Activated naive CD4-positive, alpha-beta T cell treated with anti-CD3 and anti-CD28 coated beads, Interleukin-2, amount 50 U/mL, for 72 hours (primary cell): Measurements from ENCODE around the gene THAP7. TPM values are rescaled to one million over a fixed set of nuclear protein-coding genes. Genes with fewer than 3 reads are reported as not detected.

Source experiments
- ATAC-seq, 2 donors: fragments of 150-1000 bp; cut with Tn5 transposase; 2 replicates each; pipeline ENCODE4 v1.10.0; 2021; ENCODE audit warnings: mild to moderate bottlenecking in 2 of 2, moderate library complexity in 2 of 2
- DNase-seq, 2 donors: peaks; one replicate each; pipeline ENCODE4 v3.0.0; 2021 to 2022; ENCODE audit warnings: low spot score in 2 of 2
- H3K27ac Mint-ChIP-seq, 2 donors: one replicate each; pipeline ENCODE4 v1.8.0; 2022; ENCODE audit warnings: mild to moderate bottlenecking in 2 of 2, mixed read lengths in 2 of 2
- H3K36me3 Mint-ChIP-seq, 2 donors: one replicate each; pipeline ENCODE4 v1.8.0; 2022; ENCODE audit warnings: mixed read lengths in 2 of 2
- H3K9me3 Mint-ChIP-seq, 2 donors: one replicate each; pipeline ENCODE4 v1.8.0; 2022; ENCODE audit warnings: mixed read lengths in 2 of 2
- total RNA-seq, 2 donors: library from RNA; stranded (reverse); gene quantifications; one replicate each; pipeline ENCODE4 v1.2.3, GENCODE V29; 2022

Gene THAP7
- total RNA-seq, 2 donors from 2014 or later, result 21.9 to 23.9 TPM

DNA sequence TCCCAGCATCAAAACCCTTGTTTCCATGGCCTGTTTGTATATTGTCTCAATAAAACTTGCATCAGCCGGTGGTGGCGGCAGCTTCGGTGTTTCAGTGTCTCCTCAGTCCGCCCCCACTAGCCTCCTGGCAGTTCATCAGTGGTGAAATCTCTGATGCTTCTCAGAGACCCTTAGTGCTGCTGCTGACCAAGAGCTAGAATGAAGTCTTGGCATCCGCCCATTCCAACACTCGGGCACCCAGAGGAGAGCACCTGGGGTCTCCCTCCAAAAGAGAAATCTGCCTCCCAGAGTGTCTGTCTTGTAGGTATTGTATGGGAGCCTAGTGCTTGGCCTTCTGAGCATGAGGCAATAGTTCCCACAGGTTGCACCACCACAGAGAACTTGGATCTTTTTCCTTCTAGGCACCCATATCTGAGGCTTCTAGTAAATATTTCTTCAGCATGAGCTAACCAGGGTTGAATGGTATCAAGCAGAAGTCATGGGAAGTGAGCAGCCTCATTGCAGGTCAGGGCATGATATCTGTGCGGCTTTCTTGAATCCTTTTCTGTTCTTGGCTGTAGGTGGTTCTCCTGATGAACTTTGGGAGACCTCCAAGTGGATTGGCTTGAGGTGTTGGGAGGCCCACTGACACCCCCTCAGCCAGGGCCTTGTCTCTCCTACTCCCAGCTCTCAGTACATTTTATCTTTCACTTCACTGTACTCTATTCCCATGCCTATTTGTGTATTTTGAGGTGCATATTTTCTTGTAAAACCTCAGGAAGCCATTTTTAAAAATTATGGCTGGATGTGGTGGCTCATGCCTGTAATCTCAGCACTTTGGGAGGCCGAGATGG is 48.0 kb downstream of the THAP7 start:
- no peaks in the 10 kb centered on the region for H3K9me3 Mint-ChIP-seq
- H3K36me3 Mint-ChIP-seq, result peaks cover 0 to 18% of the 10 kb centered on the region in 2 donors
- peak overlapping the region in 1 of 2 donors; percentile 41 for H3K27ac Mint-ChIP-seq
- ATAC-seq (no peak), DNase-seq (no peak)

- Mint-ChIP-seq H3K27ac (no peak overlapping the region), H3K36me3 (peaks cover 0 to 18% of the 10 kb centered on the region in 2 donors), H3K9me3 (no peaks in the 10 kb centered on the region)
- DNase-seq (no peak), ATAC-seq (no peak)
Observed at GRCh38 chr22:20953342-20953608, 48.6 kb downstream of the THAP7 start.

DNA sequence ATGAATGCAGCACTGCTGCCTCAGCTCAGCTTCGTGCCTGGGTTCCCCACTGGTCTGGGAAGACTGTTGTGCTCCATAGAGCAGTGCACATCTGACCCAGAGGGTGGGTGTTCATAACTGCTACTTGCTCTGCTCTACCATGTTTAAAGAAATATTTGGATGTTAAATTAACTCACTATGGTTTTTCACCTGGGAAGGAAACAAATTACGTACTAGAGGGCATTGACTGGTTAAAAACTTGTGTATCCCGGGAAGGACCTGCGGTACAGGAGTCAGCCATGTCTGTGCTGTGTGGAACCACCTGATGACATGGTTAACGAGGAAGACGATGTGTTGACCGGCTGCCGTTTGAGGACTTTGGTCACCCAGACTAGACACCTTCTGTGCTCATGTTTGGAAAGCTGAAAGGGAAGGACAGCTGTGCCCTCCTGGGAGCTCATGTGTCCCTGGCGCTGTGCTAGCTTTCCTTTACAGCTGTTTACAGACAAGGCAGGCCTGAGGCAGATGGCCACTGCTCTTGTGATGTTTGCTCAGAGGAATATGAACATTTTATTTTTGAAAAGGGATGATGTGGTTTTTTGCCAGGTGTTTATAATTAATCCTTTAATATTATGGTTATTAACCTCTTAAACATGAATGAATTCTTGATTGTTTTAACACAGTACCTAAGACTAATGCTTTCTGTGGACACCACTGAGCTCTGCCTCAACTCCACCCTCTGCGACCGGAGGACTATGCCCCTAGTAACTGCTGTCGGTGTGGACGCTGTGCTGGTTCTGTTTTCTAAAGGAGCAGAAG is 49.2 kb downstream of the THAP7 start:
- no peaks in the 10 kb centered on the region for H3K9me3 Mint-ChIP-seq
- ATAC-seq (no peak), DNase-seq (no peak)
- peak overlapping the region in 1 of 2 donors; percentile 38 for H3K27ac Mint-ChIP-seq
- peaks cover 0 to 18% of the 10 kb centered on the region in 2 donors for H3K36me3 Mint-ChIP-seq

DNA sequence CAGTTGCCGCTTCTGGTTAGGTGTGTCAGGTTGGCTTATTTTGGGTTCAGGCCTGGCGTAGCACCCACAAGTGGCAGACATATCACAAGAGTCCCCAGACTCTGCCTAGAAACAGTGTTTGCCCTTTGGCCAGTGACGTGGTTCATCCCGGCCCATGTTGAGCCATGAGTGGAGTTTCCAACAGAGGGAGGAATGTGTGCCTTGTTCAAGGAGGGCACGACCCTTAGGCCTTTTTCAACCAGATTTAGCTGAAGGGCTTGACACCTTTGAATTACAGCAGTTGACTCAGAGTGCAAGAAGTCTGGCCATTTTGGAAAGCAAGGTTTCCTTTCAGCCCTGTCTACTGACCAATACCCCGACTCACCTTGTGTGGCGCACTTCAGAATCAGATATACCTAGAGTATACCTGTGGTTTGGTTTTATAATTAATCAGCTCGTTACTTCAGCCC is 50.0 kb downstream of the THAP7 start:
- Mint-ChIP-seq H3K27ac (no peak overlapping the region), H3K36me3 (peaks cover 0 to 18% of the 10 kb centered on the region in 2 donors), H3K9me3 (no peaks in the 10 kb centered on the region)
- ATAC-seq (no peak), DNase-seq (no peak)

GRCh38 chr22:20951151-20951931 is 50.6 kb downstream of the THAP7 start:
- Mint-ChIP-seq H3K36me3 (peaks cover 0 to 18% of the 10 kb centered on the region in 2 donors), H3K27ac (no peak overlapping the region), H3K9me3 (no peaks in the 10 kb centered on the region)
- DNase-seq (no peak), ATAC-seq (no peak)

DNA sequence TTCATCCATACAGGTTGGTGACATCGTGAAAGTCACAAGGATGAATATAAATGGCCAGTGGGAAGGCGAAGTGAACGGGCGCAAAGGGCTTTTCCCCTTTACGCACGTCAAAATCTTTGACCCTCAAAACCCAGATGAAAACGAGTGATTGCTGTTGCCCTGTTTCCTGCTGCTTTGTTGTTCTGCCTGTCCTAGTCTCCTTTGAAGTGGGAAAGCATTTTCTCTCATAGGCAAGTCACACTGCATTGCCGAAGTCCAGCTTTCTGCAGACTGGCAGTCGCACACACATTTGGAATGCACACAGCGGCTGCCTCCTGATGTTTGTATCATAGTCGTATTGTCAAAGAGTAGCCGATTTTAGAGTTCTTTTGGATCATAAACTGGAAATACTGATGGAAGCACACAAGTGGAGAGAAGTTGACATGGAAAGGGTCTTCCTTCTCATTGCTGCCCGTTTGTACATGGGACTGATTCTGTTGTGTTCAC is 52.2 kb downstream of the THAP7 start:
- ATAC-seq (no peak), DNase-seq (no peak)
- no peak overlapping the region for H3K27ac Mint-ChIP-seq
- H3K36me3 Mint-ChIP-seq, result peaks cover 0 to 18% of the 10 kb centered on the region in 2 donors
- H3K9me3 Mint-ChIP-seq, result no peaks in the 10 kb centered on the region

Other genes starting within 250 kb of the THAP7 start
- not detected for gene SERPIND1, start 228.0 kb downstream of the THAP7 start, total RNA-seq
- 10 to 100 TPM; 68.3 to 97.6 TPM for gene PI4KA, start 143.3 kb downstream of the THAP7 start, total RNA-seq
- gene SNAP29, start 143.1 kb downstream of the THAP7 start, total RNA-seq, result 10 to 100 TPM; 25.2 to 25.6 TPM
- 10 to 100 TPM; 70.0 to 84.9 TPM for gene CRKL, start 84.7 kb downstream of the THAP7 start, total RNA-seq
- under 1 TPM; 0.11 to 0.12 TPM for gene AIFM3, start 34.9 kb downstream of the THAP7 start, total RNA-seq
- gene LZTR1, start 19.8 kb downstream of the THAP7 start, total RNA-seq, result 10 to 100 TPM; 30.7 to 41.8 TPM
- gene P2RX6, start 13.0 kb upstream of the THAP7 start, total RNA-seq, result under 1 TPM in 1 of 2 donors, not detected in 1; 0.34 TPM
- gene SLC7A4, start 30.4 kb upstream of the THAP7 start, total RNA-seq, result not detected
- gene LRRC74B, start 43.8 kb upstream of the THAP7 start, total RNA-seq, result not detected